ENCODE data around the gene TIMM17B.

- TF ChIP-seq EZH2 (IDR thresholded peaks at IDR 0.05; ENCODE audit: insufficient read depth, low read length) (no peak), CTCF (IDR thresholded peaks at IDR 0.05; ENCODE audit: insufficient read depth, low read depth, low read length) (no peak)
Observed at GRCh38 chrX:48933757-48934156, 36.2 kb upstream of the TIMM17B start.
